CD4-positive, alpha-beta T cell (primary cell): ENCODE measurements around the gene BANF2. TPM values are rescaled to one million over a fixed set of nuclear protein-coding genes. Genes with fewer than 3 reads are reported as not detected.

ENCODE experiments used
- ATAC-seq: fragments of 200-7000 bp; cut with Tn5 transposase; one replicate; pipeline ENCODE4 v1.10.0; 2022; ENCODE audit warnings: mild to moderate bottlenecking; ENCODE audit not compliant: poor library complexity
- CTCF ChIA-PET: fragments of 350-600 bp; sonication (Branson Sonifier 250); formaldehyde crosslinking; loops from one replicate; lab custom pipeline; 2021; ENCODE audit warnings: antibody characterized with exemption, inconsistent platforms; lab: Charles Lee
- POLR2A ChIA-PET: fragments of 350-600 bp; sonication (Branson Sonifier 250); formaldehyde crosslinking; loops from one replicate; lab custom pipeline; 2021; ENCODE audit warnings: antibody characterized with exemption, inconsistent platforms; lab: Charles Lee
- DNase-seq, 14 experiments: peaks; one replicate each; pipeline ENCODE4 v3.0.0-alpha.2; 2013 to 2020; ENCODE audit warnings: mixed read lengths in 2 of 14
- H3K27ac ChIP-seq, 2 donors: one replicate each; pipeline versions ENCODE4 v1.5.1 to v1.7.0; 2013; ENCODE audit warnings: low read length in 2 of 2, low read depth in 1 of 2, mild to moderate bottlenecking in 1 of 2
- H3K27me3 ChIP-seq, 2 experiments: 1 replicate in 1 of 2; 2 replicates in 1 of 2; pipeline versions ENCODE4 v1.6.1 to v1.7.0; 2013; ENCODE audit warnings: low read length in 2 of 2, control low read depth in 1 of 2, mild to moderate bottlenecking in 1 of 2, moderate library complexity in 1 of 2; ENCODE audit not compliant: insufficient read depth in 2 of 2, control insufficient read depth in 1 of 2
- H3K36me3 ChIP-seq: one replicate; pipeline ENCODE4 v1.6.1; 2013; ENCODE audit warnings: low read length, control low read depth; ENCODE audit not compliant: insufficient read depth
- H3K4me1 ChIP-seq: one replicate; pipeline ENCODE4 v1.6.1; 2013; ENCODE audit warnings: low read length, control low read depth; ENCODE audit not compliant: insufficient read depth
- H3K4me3 ChIP-seq: one replicate; pipeline ENCODE4 v1.5.1; 2013; ENCODE audit warnings: mild to moderate bottlenecking, low read length, moderate library complexity
- H3K9me3 ChIP-seq, 2 experiments: 1 replicate in 1 of 2; 2 replicates in 1 of 2; pipeline versions ENCODE4 v1.6.1 to v1.7.0; 2013; ENCODE audit warnings: low read length in 2 of 2, mild to moderate bottlenecking in 2 of 2, control low read depth in 1 of 2, moderate library complexity in 1 of 2; ENCODE audit not compliant: control insufficient read depth in 1 of 2, insufficient read depth in 1 of 2
- H3K27ac Mint-ChIP-seq: one replicate; pipeline ENCODE4 v1.8.0; 2020; ENCODE audit warnings: mixed read lengths
- H3K27me3 Mint-ChIP-seq: one replicate; pipeline ENCODE4 v1.8.0; 2021; ENCODE audit warnings: mixed read lengths
- H3K36me3 Mint-ChIP-seq: one replicate; pipeline ENCODE4 v1.8.0; 2021; ENCODE audit warnings: low read depth, mixed read lengths
- H3K4me1 Mint-ChIP-seq: one replicate; pipeline ENCODE4 v1.8.0; 2021; ENCODE audit warnings: low read depth, mixed read lengths
- H3K4me3 Mint-ChIP-seq: one replicate; pipeline ENCODE4 v1.8.0; 2020; ENCODE audit warnings: mild to moderate bottlenecking, mixed read lengths
- H3K9me3 Mint-ChIP-seq: one replicate; pipeline ENCODE4 v1.8.0; 2020; ENCODE audit warnings: mixed read lengths
- CTCF ChIP-seq: fragments of 200-600 bp; IDR thresholded peaks from one replicate; pipeline ENCODE4 v1.8.0; 2022; ENCODE audit warnings: antibody characterized with exemption, mild to moderate bottlenecking
- intact Hi-C, 2 experiments: fragments of 100-400 bp; cut with DNase I in 1 of 2; cut with micrococcal nuclease in 1 of 2; formaldehyde crosslinking; loops; one replicate each; pipeline versions ENCODE4 v1.15.1 to v1.9.0; 2023 to 2025; cut with DNase I, micrococcal nuclease
- total RNA-seq, 174 experiments: library from RNA in 2 of 174; stranded (reverse) in 2 of 174; gene quantifications; one replicate each; pipeline ENCODE4 v1.2.3 and lab custom pipeline; 2021 to 2026

The BANF2 gene
- total RNA-seq, 2 experiments from 2014 or later: not detected

- no peak overlapping the region for H3K27ac Mint-ChIP-seq
- H3K4me3 ChIP-seq: no peak overlapping the region
- CTCF ChIA-PET: no interaction called here
- intact Hi-C loops: no loop called here
- peaks cover 14% of the 10 kb centered on the region for H3K27me3 Mint-ChIP-seq
- no peak for ATAC-seq
- peaks cover 0 to 10% of the 10 kb centered on the region in 2 experiments for H3K9me3 ChIP-seq
- peaks cover 0 to 7% of the 10 kb centered on the region in 2 experiments for H3K27me3 ChIP-seq
- no peaks in the 10 kb centered on the region for H3K36me3 ChIP-seq
- H3K36me3 Mint-ChIP-seq: no peaks in the 10 kb centered on the region
- H3K4me1 Mint-ChIP-seq: no peaks in the 10 kb centered on the region
- H3K9me3 Mint-ChIP-seq: peaks cover 4% of the 10 kb centered on the region
- POLR2A ChIA-PET: no interaction called here
- no peak for DNase-seq
- TF ChIP-seq CTCF: no peak
- no peaks in the 10 kb centered on the region for H3K4me1 ChIP-seq
- H3K27ac ChIP-seq: no peak overlapping the region
- no peak overlapping the region for H3K4me3 Mint-ChIP-seq
These were observed 63.2 kb downstream of the BANF2 start for GRCh38 chr20:17762873-17763557.

- Histone ChIP-seq H3K27ac (no peak overlapping the region), H3K9me3 (no peaks in the 10 kb centered on the region), H3K4me3 (no peak overlapping the region), H3K27me3 (peaks cover 0 to 7% of the 10 kb centered on the region in 2 experiments), H3K36me3 (no peaks in the 10 kb centered on the region), H3K4me1 (no peaks in the 10 kb centered on the region)
- no peak for TF ChIP-seq CTCF
- intact Hi-C loops: no loop called here
- DNase-seq (no peak), ATAC-seq (no peak)
- Mint-ChIP-seq H3K9me3 (no peaks in the 10 kb centered on the region), H3K4me3 (no peak overlapping the region), H3K36me3 (no peaks in the 10 kb centered on the region), H3K4me1 (no peaks in the 10 kb centered on the region), H3K27ac (no peak overlapping the region), H3K27me3 (peaks cover 15% of the 10 kb centered on the region)
- POLR2A ChIA-PET: no interaction called here
- CTCF ChIA-PET: no interaction called here
These were observed 65.3 kb downstream of the BANF2 start for GRCh38 chr20:17765017-17765416.

- Mint-ChIP-seq H3K9me3 (no peaks in the 10 kb centered on the region), H3K4me1 (no peaks in the 10 kb centered on the region), H3K36me3 (no peaks in the 10 kb centered on the region), H3K27ac (no peak overlapping the region), H3K27me3 (peaks cover 15% of the 10 kb centered on the region), H3K4me3 (no peak overlapping the region)
- peaks cover 0 to 7% of the 10 kb centered on the region in 2 experiments for H3K27me3 ChIP-seq
- H3K4me1 ChIP-seq: no peaks in the 10 kb centered on the region
- intact Hi-C loops: no loop called here
- H3K4me3 ChIP-seq: no peak overlapping the region
- ATAC-seq: no peak
- no peaks in the 10 kb centered on the region for H3K9me3 ChIP-seq
- no peak for TF ChIP-seq CTCF
- H3K36me3 ChIP-seq: no peaks in the 10 kb centered on the region
- no peak overlapping the region for H3K27ac ChIP-seq
- ChIA-PET POLR2A (no interaction called here), CTCF (no interaction called here)
- no peak for DNase-seq
These were observed 65.8 kb downstream of the BANF2 start for GRCh38 chr20:17765584-17765983.
